GM12875 (cell line): ENCODE results near the gene FUCA1.
A peak's percentile ranks its signal among the peaks of the same experiment; 100 is the strongest.

Experiments used
- H3K4me3 ChIP-seq: one replicate; pipeline ENCODE4 v1.5.1; 2011; ENCODE audit warnings: low read depth, low read length, control low read depth
- CTCF ChIP-seq: IDR thresholded peaks from 2 replicates; pipeline ENCODE4 v1.5.1; 2011; ENCODE audit warnings: low read depth, mild to moderate bottlenecking, control low read depth, inconsistent platforms, low read length, moderate library complexity, borderline replicate concordance; ENCODE audit not compliant: insufficient read depth

The FUCA1 gene

GRCh38 chr1:23801338-23801748, 66.7 kb downstream of the FUCA1 start:
- H3K4me3 ChIP-seq = peak overlapping the region; percentile 90
- TF ChIP-seq CTCF = no peak

- TF ChIP-seq CTCF = no peak
- peak within 1 kb of the TSS; percentile 90 for H3K4me3 ChIP-seq
Measured at GRCh38 chr1:23800400-23801337, 67.4 kb downstream of the FUCA1 start, which contains the start of gene GALE. TSS of gene GALE (minus strand) at chr1:23800754. CDS start at chr1:23799007, 1,747 bp downstream.

- no peak for TF ChIP-seq CTCF
- peak overlapping the region; percentile 90 for H3K4me3 ChIP-seq
Measured at GRCh38 chr1:23799570-23800399, 68.3 kb downstream of the FUCA1 start.

GRCh38 chr1:23799255-23799569, 68.9 kb downstream of the FUCA1 start:
- H3K4me3 ChIP-seq = peak overlapping the region; percentile 90
- no peak for TF ChIP-seq CTCF

GRCh38 chr1:23798662-23799142, 69.4 kb downstream of the FUCA1 start:
- peak; percentile 30; the same call in 1 of the 2 replicates for TF ChIP-seq CTCF
- H3K4me3 ChIP-seq = no peak overlapping the region

- TF ChIP-seq CTCF = no peak
- H3K4me3 ChIP-seq = no peak overlapping the region
Measured at GRCh38 chr1:23797478-23798448, 70.3 kb downstream of the FUCA1 start.
